Measurements from ENCODE around the gene LRP3.

The LRP3 gene

GRCh38 chr19:33193269-33193864, 763 bp upstream of the LRP3 start:
- TF ChIP-seq EZH2 (optimal IDR thresholded peaks at IDR 0.05; ENCODE audit: low read depth, low read length) (no peak), CTCF (IDR thresholded peaks at IDR 0.05; ENCODE audit: low read length) (no peak), EZH2phosphoT487 (IDR thresholded peaks at IDR 0.05; ENCODE audit: low read length) (no peak)
- Histone ChIP-seq H3K9me3 (replicated peaks; ENCODE audit: insufficient read depth, low read length) (no peaks in the 10 kb centered on the region), H3K27ac (ENCODE audit: low read length) (no peak overlapping the region), H3K79me2 (ENCODE audit: low read length) (no peaks in the 10 kb centered on the region), H4K20me1 (ENCODE audit: insufficient read depth, low read length) (no peaks in the 10 kb centered on the region), H3F3A (ENCODE audit: insufficient read depth, low read length) (no peaks in the 10 kb centered on the region), H3K4me3 (ENCODE audit: low read length) (no peak overlapping the region), H3K4me2 (ENCODE audit: low read depth, low read length) (no peak overlapping the region), H2AFZ (ENCODE audit: low read length) (no peak overlapping the region), H3K27me3 (replicated peaks; ENCODE audit: insufficient read depth, low read length) (peaks cover 33% of the 10 kb centered on the region), H3K9me2 (replicated peaks; ENCODE audit: insufficient read depth, low read length) (no peaks in the 10 kb centered on the region), H3K36me3 (replicated peaks; ENCODE audit: insufficient read depth, low read length) (no peaks in the 10 kb centered on the region), H3K4me1 (ENCODE audit: low read length) (no peaks in the 10 kb centered on the region), H3K9ac (ENCODE audit: low read length) (no peak overlapping the region)
- DNase-seq = no peak

DNA sequence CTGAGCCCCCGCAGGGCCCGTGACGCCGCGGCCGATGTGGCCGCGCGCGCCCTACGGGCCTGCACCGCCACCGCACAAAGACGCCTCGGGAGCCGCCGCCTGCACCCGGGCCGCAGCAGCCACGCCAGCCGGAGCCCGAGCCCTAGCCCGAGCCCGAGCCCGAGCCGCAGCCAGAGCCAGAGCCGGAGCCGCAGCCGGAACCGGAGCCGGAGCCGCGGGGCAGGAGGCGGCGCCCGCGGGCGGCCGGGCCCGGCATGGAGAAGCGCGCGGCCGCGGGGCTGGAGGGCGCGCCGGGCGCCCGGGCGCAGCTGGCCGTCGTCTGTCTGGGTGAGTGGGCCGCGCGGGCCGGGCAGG, 379 bp downstream of the LRP3 start:
- Histone ChIP-seq H3K4me3 (ENCODE audit: low read length) (no peak overlapping the region; the same call in 1 of the 2 replicates), H3K36me3 (replicated peaks; ENCODE audit: insufficient read depth, low read length) (no peaks in the 10 kb centered on the region), H3K79me2 (ENCODE audit: low read length) (no peaks in the 10 kb centered on the region), H3K9ac (ENCODE audit: low read length) (no peak overlapping the region), H3K9me2 (replicated peaks; ENCODE audit: insufficient read depth, low read length) (no peaks in the 10 kb centered on the region), H3K4me1 (ENCODE audit: low read length) (no peaks in the 10 kb centered on the region), H2AFZ (ENCODE audit: low read length) (no peak overlapping the region), H3K9me3 (replicated peaks; ENCODE audit: insufficient read depth, low read length) (no peaks in the 10 kb centered on the region), H3K4me2 (ENCODE audit: low read depth, low read length) (no peak overlapping the region), H4K20me1 (ENCODE audit: insufficient read depth, low read length) (no peaks in the 10 kb centered on the region), H3F3A (ENCODE audit: insufficient read depth, low read length) (no peaks in the 10 kb centered on the region), H3K27ac (ENCODE audit: low read length) (no peak overlapping the region), H3K27me3 (replicated peaks; ENCODE audit: insufficient read depth, low read length) (peaks cover 33% of the 10 kb centered on the region)
- TF ChIP-seq EZH2 (optimal IDR thresholded peaks at IDR 0.05; ENCODE audit: low read depth, low read length) = no peak
- no peak for TF ChIP-seq EZH2phosphoT487 (IDR thresholded peaks at IDR 0.05; ENCODE audit: low read length)
- no peak for TF ChIP-seq CTCF (IDR thresholded peaks at IDR 0.05; ENCODE audit: low read length)
- no peak for DNase-seq

DNA sequence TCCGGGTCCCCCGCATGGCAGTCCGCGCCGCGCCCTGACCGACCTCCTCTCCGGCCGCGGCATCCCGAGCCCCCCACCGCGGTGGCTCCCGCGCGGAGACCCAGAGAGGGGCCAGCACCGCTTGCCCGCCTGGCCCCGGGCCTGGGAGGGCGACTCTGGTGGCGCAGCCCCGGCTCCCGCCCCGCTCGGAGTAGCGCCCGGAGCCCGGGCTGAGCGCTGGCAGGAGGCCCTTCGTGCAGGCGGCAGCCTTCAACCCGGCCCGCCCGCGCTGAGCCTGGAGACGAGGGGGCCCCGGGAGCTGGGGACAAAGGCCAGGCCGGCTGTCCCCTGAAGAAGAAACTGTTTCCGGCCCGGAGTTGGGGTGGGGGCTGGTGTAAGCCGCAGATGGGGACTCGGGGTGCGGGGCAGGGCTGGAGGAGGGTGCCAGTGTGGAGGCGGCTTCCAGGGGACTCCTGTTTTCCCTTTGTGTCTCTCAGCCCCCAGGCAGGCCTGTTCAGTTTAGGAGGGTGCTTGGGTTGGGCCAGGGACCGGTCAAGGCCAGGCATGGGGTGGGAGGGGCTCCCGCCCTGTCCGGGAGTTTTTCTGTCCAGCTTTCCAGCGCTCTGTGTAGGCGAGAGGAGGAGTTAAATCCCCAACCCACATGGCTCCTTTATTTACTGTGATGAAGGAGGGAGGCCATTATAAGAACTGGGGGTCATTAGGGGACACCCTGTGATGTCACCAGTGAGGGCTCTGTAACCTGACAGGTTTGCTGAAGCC, 935 bp downstream of the LRP3 start:
- Histone ChIP-seq H2AFZ (ENCODE audit: low read length) (no peak overlapping the region), H3F3A (ENCODE audit: insufficient read depth, low read length) (no peaks in the 10 kb centered on the region), H3K4me2 (ENCODE audit: low read depth, low read length) (peak overlapping the region; percentile 27; the same call in 1 of the 2 replicates), H3K4me3 (ENCODE audit: low read length) (peak overlapping the region; percentile 20), H4K20me1 (ENCODE audit: insufficient read depth, low read length) (no peaks in the 10 kb centered on the region), H3K9me2 (replicated peaks; ENCODE audit: insufficient read depth, low read length) (no peaks in the 10 kb centered on the region), H3K27me3 (replicated peaks; ENCODE audit: insufficient read depth, low read length) (peaks cover 33% of the 10 kb centered on the region), H3K27ac (ENCODE audit: low read length) (no peak overlapping the region), H3K9ac (ENCODE audit: low read length) (no peak overlapping the region), H3K36me3 (replicated peaks; ENCODE audit: insufficient read depth, low read length) (no peaks in the 10 kb centered on the region), H3K4me1 (ENCODE audit: low read length) (no peaks in the 10 kb centered on the region), H3K9me3 (replicated peaks; ENCODE audit: insufficient read depth, low read length) (no peaks in the 10 kb centered on the region), H3K79me2 (ENCODE audit: low read length) (no peaks in the 10 kb centered on the region)
- TF ChIP-seq CTCF (IDR thresholded peaks at IDR 0.05; ENCODE audit: low read length) (no peak), EZH2phosphoT487 (IDR thresholded peaks at IDR 0.05; ENCODE audit: low read length) (no peak), EZH2 (optimal IDR thresholded peaks at IDR 0.05; ENCODE audit: low read depth, low read length) (no peak)
- DNase-seq = no peak

Measured in MM.1S (cell line).